Stimulated activated CD8-positive, alpha-beta memory T cell treated with anti-CD3 and anti-CD28 coated beads, Interleukin-15, amount 100 ng/mL, for 4 hours (primary cell): ENCODE measurements around the gene TRIM22.
"Not testable (repeated sequence)": the region's sequence is repeated elsewhere in the genome, so short reads cannot be mapped to it uniquely, and the experiment has no call there.

ENCODE experiments used
- DNase-seq, 2 donors: peaks; one replicate each; pipeline ENCODE4 v3.0.0-alpha.2; 2020; ENCODE audit warnings: low read depth in 2 of 2

The TRIM22 gene

DNA sequence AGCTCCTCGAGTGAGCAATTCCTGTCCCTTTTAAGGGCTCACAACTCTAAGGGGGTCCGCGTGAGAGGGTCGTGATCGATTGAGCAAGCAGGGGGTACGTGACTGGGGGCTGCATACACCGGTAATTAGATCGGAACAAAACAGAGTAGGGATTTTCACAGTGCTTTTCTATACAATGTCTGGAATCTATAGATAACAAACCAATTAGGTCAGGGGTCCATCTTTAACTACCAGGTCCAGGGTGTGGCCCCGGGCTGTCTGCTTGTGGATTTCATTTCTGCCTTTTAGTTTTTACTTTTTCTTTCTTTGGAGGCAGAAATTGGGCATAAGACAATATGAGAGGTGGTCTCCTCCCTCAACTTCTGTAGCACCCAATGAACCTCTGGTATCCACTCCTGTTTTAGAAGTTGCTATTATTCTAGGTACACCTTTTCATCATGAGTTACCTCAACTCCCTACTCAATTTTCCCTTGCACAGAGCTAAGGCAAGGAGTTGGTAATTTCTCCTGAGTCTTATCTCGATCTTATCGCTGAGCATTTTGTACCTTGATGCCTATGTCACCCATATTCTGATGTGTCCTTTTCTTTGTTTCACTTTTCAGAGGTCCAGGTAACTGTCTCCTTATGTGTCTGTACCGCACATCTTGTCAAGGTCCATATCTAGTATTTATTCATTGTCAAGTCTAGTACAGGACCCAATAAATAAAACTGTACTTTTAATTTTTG lies 1.8 kb downstream of the TRIM22 start:
- not testable (repeated sequence) for DNase-seq

DNA sequence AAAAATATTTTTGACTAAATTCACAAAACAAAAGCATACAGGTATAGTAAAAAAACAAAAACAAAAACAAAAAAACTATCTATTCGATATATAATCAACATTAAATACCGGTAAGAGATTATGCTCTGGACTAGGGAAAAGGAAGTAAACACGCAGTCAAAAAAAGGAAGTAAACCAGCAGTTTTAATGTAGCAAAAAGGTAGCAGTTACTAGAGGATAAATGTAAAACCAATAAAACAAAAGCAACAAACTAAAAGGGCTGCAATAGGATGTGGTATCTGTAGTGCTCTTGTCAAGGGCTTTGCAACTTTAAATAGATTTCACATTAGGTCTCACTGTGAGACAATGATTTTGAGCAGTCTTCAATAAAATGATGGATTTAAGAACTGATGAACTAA lies 2.4 kb downstream of the TRIM22 start:
- no peak for DNase-seq

DNA sequence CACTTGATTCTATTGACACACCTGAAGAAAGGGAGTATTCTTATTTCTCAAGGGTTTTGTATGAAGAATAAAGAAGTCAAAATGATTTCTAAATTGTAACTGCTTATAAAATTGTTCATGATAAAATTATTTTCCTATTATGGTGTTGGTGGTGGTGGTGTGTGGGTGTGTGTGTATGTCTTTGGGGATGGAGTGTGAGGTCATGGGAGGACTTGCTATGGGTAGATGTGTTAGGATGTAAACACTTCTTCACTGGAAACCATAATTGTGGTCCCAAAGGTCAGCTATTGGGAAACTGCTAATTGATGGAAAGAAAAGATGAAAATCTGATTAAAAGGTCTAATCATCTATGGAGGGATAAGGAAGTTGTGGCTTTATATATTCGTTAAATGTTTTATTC lies 5.1 kb downstream of the TRIM22 start:
- no peak for DNase-seq

DNA sequence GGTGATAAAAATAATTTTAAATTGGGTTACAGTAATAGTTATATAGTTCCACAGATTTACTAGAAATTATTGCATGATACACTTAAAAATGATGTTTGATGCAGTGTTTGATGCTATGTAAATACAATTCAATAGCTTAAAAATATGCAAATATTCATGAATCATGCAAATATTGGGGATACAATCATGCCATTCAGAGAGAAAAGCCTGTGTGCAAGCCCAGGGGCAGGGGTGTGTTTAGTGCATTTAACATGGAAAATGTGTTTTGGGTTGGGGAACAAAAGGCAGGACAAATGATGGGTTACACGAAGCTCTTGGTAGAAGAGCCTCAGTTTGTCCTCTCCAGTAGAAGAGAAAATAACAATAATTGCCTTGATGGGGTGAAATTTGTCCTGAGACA lies 6.0 kb downstream of the TRIM22 start:
- DNase-seq = no peak

DNA sequence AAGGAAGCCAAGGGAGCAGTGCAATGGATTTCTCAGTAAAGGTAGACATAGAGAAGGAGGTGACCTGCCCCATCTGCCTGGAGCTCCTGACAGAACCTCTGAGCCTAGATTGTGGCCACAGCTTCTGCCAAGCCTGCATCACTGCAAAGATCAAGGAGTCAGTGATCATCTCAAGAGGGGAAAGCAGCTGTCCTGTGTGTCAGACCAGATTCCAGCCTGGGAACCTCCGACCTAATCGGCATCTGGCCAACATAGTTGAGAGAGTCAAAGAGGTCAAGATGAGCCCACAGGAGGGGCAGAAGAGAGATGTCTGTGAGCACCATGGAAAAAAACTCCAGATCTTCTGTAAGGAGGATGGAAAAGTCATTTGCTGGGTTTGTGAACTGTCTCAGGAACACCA lies 6.6 kb downstream of the TRIM22 start:
- no peak for DNase-seq

DNA sequence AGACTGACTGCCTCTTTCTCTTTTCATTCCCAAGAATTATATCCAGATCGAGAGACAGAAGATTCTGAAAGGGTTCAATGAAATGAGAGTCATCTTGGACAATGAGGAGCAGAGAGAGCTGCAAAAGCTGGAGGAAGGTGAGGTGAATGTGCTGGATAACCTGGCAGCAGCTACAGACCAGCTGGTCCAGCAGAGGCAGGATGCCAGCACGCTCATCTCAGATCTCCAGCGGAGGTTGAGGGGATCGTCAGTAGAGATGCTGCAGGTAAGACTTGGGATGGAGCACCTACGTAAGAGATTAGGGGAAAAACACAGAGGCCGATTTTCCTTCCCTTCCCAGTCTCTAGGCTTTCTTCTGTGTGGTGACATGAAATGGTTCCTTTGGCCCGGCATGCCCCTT lies 8.7 kb downstream of the TRIM22 start:
- DNase-seq = no peak

DNA sequence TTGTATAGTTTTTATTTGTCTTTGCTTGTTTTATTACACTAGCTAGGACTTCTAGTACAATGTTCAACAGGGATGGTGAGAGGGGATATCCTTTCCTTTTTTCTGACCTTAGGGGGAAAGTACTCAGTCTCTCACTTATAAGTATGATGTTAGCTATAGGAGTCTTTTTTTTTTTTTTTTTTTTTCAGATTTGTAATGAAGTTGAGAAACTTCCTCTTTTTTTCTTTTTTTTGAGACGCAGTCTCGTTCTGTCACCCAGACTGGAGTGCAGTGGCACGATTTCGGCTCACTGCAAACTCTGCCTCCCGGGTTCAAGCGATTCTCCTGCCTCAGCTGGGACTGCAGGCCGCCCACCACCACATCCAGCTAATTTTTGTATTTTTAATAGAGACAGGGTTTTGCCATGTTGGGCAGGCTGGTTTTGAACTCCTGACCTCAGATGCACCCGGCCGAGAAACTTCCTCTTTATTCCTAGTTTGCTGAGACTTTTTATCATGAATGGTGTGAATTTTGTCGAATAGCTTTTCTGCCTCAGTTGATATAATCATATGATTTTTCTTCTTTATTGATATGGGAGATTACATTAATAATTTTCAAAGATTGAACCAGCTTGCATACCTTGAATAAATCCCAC lies 10.9 kb downstream of the TRIM22 start:
- no peak for DNase-seq

DNA sequence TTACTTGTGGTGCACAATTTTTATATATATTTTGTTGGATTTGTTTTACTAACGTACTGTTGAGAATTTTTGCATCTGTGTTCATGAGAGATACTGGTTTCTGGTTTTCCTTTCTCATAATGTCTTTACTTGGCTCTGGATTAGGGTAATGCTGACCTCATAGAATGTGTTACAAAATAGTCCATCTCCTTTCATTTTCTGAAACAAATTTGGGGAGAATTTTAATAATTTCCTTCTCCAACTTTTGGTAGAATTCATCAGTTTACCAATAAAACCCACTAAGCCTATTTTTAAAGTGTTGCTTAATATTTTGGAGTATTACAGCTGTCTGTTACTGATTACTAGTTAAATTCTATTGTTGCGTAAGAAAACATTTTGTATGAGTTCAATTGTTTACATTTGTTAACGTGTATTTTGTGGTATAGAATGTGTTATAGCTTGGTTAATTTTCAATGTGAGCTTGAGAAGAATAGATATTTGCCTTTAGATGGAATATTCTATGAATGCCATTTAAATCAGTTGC lies 11.5 kb downstream of the TRIM22 start:
- DNase-seq = no peak

DNA sequence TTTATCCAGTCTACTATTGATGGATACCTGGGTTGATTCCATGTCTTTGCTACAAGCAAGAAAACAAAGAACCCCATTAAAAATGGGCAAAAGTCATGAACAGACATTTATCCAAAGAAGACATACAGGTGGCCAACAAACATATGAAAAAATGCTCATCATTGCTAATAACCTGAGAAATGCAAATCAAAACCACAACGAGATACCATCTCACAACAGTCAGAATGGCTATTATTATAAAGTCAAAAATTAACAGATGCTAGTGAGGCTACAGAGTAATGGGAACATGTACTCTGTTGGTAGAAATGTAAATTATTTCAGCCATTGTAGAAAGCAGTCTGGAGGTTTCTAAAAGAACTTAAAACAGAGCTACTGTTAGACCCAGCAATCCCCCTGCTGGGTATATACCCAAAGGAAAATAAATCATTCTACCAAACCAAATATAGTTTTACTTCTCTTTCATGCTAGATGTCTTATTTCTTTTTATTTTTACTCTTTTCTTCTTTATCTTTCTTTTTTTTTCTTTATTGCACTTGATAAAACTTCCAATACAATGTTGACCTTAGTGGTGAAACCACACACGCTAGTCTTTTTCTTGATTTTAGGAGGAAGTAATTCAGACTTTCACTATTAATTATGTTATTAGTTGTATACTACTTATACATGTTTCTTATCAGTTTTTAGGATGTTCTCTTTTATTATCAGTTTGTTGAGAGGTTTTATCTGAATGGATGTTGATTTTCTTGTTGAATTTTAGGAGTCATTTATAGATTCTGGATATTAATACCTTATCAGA lies 14.3 kb downstream of the TRIM22 start:
- no peak for DNase-seq

DNA sequence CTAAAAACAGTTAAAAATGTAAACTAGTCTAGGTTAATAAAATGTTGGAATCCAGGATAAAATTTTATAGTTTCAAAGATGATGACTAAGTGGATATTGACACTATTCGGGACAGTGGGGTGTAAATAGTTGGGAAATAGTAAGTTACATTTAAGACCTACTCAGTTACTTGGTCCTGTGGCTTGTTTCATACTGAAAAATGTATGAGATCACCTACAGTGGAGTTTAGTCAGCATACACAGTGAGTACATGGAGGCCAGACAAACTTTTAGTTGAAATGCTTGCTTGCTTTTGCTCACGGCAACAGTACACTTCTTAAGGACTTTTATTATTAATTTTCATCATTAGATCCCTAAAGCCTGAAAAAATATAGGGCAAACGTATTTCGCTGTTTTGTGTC lies 16.1 kb downstream of the TRIM22 start:
- no peak for DNase-seq

DNA sequence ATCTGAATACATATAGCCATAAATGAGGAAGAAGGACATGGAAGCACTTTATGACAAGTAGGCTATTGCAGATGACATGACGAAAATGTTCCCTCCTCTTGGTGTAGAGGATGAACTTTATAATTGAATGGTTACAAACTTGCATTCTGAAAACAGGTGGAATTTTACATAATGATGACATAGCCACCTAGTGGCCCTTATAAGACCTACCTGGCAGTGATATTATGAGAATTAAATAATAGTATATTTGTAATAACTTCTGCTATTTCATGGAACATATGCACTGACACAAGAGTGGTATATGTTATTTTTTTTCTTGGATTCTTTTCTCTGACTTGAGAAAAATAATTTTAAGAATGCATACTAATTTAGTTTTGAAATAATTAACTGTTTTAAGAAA lies 22.9 kb downstream of the TRIM22 start:
- DNase-seq = no peak

DNA sequence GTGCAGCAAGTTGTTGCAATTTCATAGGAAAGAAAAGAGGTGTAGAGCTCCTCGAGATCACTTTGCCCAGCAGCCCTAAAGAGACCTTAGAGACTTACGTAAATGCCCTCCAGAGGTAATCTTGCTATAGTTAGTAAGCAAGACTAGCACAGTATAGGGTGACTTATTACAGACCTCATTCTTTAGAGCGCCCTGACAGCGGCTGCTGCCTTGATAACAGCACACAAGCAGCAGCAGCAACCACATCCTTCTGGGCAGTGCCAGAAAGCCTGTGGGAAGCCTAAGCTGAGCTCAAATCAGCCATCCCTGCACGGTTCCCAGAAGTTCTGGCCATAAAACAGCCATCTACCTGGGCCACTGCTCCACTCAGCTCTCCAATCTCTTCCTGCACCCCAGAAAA lies 24.1 kb downstream of the TRIM22 start:
- no peak for DNase-seq

DNA sequence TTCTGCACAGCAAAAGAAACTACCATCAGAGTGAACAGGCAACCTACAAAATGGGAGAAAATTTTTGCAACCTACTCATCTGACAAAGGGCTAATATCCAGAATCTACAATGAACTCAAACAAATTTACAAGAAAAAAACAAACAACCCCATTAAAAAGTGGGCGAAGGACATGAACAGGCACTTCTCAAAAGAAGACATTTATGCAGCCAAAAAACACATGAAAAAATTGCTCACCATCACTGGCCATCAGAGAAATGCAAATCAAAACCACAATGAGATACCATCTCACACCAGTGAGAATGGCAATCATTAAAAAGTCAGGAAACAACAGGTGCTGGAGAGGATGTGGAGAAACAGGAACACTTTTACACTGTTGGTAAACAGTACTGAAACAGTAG lies 26.9 kb downstream of the TRIM22 start:
- not testable (repeated sequence) for DNase-seq

DNA sequence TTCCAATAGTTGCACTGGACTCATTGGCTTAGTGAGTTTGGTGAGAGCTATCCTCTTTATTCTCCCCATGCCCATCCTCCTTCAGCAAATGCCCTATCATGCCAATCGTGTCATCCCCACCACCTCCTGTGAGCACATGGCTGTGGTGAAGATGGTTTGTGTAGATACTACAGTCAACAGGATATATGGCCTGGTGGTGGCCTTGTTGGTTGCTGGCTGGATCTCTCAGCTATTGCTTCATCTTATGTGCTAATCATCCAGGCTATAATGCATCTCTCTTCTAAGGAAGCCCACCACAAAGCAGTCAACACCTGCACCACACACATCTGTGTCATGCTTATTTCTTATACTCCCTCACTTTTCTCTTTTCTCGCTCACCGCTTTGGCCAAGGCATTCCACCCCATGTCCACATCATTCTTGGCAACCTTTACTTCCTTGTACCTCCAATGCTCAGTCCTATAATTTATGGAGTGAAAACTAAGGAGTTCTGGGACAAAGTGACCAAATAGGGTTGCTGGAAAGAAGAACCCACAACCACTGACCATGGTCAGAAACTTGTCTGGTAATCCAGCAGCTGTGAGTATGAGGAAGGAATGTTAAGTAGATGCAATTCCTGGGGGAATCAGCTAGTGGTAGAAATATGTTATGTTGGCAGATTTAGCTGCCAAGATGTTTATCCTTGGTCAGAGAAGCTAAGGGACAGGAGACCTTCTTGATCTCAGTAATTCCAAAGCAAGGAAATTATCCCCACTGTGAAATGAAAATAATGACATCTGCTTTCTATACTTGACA lies 30.3 kb downstream of the TRIM22 start:
- no peak for DNase-seq

DNA sequence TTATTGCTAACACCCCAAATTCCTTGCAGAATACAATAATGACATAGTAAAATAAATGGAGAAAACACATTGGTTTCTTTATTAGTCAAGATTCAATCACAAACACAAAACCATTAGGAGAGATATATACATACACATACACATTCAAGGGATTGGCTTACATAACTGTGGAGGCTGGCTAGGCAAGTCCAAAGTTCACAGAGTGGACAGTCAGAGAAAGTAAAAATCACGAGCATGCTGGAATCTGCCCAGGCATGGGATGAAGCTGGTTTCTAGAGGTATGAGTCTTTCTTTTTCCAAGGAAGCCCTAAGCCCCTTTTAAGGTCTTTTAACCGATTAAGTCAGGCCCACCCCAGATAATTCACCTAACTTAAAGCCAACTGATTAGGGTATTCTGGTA lies 33.0 kb downstream of the TRIM22 start:
- DNase-seq = no peak

DNA sequence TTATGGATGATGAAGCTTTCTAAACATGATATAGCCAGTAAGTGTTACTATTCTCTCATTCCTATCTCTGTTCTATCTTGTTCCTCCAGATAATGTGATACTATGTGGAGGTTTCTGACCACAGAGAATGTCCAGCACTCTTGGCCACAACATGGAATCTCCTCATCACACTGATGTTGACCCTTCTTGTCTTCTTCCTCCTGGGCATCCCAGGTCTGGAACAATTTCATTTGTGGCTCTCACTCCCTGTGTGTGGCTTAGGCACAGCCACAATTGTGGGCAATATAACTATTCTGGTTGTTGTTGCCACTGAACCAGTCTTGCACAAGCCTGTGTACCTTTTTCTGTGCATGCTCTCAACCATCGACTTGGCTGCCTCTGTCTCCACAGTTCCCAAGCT lies 36.8 kb downstream of the TRIM22 start:
- no peak for DNase-seq

DNA sequence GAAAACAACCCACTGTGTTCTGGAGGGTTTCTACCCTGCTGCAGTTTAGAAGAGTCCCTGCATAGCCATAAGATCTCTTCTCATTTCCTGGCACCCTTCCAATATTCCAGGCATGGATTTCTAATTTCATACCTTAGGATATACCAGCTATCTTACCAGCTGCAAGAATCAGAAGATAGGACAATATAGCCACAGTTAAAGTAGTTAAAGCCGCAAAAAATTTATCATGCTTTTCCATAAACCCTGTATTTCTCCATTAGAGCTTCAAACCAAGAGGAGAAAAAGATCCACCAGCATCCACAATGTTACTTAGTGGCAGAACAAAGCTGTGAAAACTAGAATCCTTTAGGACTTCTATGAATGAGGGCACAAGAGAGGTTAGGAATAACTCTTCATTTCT lies 38.1 kb downstream of the TRIM22 start:
- DNase-seq = no peak

DNA sequence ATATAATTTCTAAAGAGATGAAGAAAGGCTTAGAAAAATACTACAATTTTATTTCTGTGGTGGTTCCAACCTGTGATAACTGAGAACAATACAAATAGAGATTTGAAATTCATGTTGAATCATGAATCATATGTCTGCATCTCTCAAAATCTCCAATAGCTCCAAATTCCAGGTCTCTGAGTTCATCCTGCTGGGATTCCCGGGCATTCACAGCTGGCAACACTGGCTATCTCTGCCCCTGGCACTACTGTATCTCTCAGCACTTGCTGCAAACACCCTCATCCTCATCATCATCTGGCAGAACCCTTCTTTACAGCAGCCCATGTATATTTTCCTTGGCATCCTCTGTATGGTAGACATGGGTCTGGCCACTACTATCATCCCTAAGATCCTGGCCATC lies 46.8 kb downstream of the TRIM22 start, which contains the start of gene OR56B1:
Gene OR56B1, plus strand, starts transcription at position 53 of the 400 bp plus-strand sequence. Its CDS starts 69 bp downstream, at position 122.
- DNase-seq = no peak

DNA sequence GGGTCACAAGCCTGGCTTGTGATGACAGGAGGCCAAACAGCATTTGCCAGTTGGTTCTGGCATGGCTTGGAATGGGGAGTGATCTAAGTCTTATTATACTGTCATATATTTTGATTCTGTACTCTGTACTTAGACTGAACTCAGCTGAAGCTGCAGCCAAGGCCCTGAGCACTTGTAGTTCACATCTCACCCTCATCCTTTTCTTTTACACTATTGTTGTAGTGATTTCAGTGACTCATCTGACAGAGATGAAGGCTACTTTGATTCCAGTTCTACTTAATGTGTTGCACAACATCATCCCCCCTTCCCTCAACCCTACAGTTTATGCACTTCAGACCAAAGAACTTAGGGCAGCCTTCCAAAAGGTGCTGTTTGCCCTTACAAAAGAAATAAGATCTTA lies 47.5 kb downstream of the TRIM22 start:
- DNase-seq = no peak

DNA sequence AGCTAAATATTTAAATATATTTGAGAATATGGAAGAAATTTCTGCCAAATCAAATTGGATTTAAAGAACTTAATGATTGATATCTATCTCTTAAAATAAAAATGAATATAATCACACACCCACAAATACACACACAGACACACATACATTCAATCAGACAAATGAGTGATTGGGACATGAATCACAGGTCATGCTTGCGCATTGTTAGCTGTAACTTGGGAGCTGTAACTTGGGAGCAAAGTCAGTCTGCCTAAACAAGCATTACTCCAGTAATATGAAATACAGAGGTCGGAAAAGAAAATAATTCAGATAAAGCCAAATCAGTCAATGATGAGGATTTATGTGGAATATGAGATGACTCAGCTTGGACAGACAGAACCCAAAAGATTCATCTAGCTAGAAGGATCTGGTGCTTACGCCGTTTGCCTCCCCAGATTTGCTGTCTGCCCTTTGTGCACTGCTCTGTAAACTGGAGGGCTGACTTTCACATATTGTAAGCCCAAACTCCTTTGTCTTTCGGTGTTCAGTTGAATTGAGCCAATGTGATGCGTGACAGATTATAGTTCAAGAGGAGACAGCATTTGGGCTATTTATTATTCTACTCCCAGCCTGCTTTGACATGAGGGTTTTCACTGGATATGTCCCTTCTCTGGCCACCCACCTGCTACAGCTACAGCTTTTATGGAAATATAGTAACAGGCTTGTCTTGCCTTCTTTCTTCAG lies 48.2 kb downstream of the TRIM22 start:
- no peak for DNase-seq

DNA sequence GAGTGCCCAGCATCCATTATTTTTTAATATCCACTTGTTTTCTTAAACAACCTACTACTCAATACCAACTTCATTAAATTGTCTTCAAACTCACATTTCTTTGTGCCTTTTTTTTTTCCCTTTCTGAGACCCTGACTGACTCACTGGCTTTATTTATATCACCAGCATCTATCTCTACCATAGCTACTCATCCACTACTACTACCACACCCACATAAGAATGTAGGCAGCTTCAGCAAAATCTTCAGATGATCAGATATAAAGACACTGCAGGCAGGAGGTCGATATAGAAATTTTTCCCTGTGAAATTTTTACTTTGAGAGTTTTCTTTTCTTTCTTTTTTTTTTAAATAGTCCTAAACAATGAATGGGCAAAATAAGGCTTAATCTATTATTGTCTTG lies 48.8 kb downstream of the TRIM22 start:
- DNase-seq = no peak
